Activated naive CD8-positive, alpha-beta T cell treated with anti-CD3 and anti-CD28 coated beads, Interleukin-2, amount 50 U/mL, for 24 hours (primary cell): ENCODE data around the gene PSMA7.
A peak's percentile ranks its signal among the peaks of the same experiment; 100 is the strongest.
"Not testable (repeated sequence)": the region's sequence is repeated elsewhere in the genome, so short reads cannot be mapped to it uniquely, and the experiment has no call there.

ENCODE experiments used
- ATAC-seq: fragments of 150-1000 bp; cut with Tn5 transposase; one replicate; pipeline ENCODE4 v1.10.0; 2021
- DNase-seq: peaks from one replicate; pipeline ENCODE4 v3.0.0; 2021
- H3K27ac Mint-ChIP-seq: one replicate; pipeline ENCODE4 v1.8.0; 2021; ENCODE audit warnings: mild to moderate bottlenecking, mixed read lengths
- H3K27me3 Mint-ChIP-seq: one replicate; pipeline ENCODE4 v1.8.0; 2021; ENCODE audit warnings: mixed read lengths
- H3K36me3 Mint-ChIP-seq: one replicate; pipeline ENCODE4 v1.8.0; 2021; ENCODE audit warnings: low read depth, mixed read lengths
- H3K4me1 Mint-ChIP-seq: one replicate; pipeline ENCODE4 v1.8.0; 2021; ENCODE audit warnings: mixed read lengths
- H3K4me3 Mint-ChIP-seq: one replicate; pipeline ENCODE4 v1.8.0; 2021; ENCODE audit warnings: mild to moderate bottlenecking, moderate library complexity, mixed read lengths
- H3K9me3 Mint-ChIP-seq: one replicate; pipeline ENCODE4 v1.8.0; 2021; ENCODE audit warnings: mixed read lengths

PSMA7 gene

DNA sequence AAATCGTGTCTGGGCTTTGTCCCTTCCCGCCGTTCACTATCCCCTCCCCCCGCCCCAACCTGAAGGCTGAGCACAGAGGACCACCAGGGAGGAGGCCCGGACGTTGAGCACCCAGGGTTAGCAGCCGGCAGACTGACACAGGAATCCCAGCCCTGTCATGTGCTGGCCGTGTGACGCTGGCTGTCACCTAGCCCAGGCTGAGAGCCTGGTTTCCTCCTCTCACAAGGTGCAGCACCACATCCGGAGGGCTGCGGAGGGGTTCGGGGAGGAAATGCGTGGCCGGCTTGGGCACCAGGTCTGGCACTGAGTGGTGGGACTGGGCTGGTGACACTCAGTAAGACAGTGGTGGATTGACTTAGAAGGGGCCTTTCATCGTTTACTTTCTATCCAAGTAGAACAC is 25.5 kb downstream of the PSMA7 start:
- H3K4me3 Mint-ChIP-seq, result no peak overlapping the region
- H3K4me1 Mint-ChIP-seq, result peaks cover 28% of the 10 kb centered on the region
- H3K36me3 Mint-ChIP-seq, result peaks cover 7% of the 10 kb centered on the region
- peaks cover 8% of the 10 kb centered on the region for H3K9me3 Mint-ChIP-seq
- ATAC-seq (peak; percentile 3), DNase-seq (peak; percentile 58)
- no peak overlapping the region for H3K27ac Mint-ChIP-seq
- no peaks in the 10 kb centered on the region for H3K27me3 Mint-ChIP-seq

DNA sequence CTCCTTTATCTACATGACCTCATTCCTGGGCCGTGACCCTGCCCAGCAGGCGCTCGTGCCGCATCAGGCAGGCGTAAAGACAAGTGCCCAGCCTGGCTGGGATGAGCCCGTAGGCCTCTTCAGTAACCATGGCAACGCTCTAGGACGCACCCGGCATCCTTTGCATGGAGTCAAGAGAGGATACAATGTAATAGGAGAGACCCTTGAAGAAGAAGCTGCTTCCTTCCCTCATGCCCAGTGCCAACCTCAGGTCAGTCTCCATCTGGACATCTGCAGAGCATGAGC is 25.9 kb downstream of the PSMA7 start:
- H3K36me3 Mint-ChIP-seq, result peaks cover 8% of the 10 kb centered on the region
- H3K4me3 Mint-ChIP-seq, result no peak overlapping the region
- peaks cover 8% of the 10 kb centered on the region for H3K9me3 Mint-ChIP-seq
- ATAC-seq (no peak), DNase-seq (no peak)
- no peaks in the 10 kb centered on the region for H3K27me3 Mint-ChIP-seq
- peaks cover 28% of the 10 kb centered on the region for H3K4me1 Mint-ChIP-seq
- H3K27ac Mint-ChIP-seq, result no peak overlapping the region

DNA sequence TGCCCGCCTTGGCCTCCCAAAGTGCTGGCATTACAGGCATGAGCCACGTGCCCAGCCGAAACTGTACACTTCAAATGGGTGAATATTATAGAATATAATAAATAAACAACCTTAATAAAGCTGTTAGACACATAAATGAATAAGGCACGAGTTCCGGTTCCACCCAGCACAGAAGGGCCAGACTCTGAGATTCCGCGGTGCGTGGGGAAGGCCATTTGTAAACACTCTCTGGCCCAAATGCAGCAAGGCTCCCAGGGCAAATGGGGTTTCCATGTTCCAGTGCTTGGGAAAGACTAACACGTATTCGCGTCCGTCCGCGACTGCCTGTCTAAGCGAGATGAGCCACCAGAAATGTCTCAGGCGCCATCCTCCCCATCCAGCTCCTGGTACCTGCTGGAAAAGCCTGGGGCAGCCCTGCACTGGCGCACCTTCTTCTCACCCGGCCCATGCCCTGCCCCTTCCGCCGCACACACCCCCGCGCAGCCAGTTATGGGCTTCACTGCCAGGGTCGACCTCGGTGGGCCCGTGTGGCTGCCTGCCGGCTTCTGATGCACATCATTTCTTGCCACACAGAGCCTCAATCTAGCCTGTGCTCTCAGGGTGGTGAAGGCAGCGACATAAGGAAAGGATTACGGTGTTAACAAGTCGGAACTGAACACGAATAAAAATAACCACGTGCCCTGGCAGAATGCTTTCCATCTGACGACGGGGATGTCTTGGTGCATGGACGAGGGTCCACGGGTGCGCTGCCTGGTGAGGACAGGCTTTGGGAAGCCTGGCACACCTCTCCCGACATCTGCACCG is 26.4 kb downstream of the PSMA7 start:
- DNase-seq, result no peak
- peaks cover 28% of the 10 kb centered on the region for H3K4me1 Mint-ChIP-seq
- no peak overlapping the region for H3K4me3 Mint-ChIP-seq
- H3K27me3 Mint-ChIP-seq, result no peaks in the 10 kb centered on the region
- ATAC-seq, result no peak
- H3K36me3 Mint-ChIP-seq, result peaks cover 8% of the 10 kb centered on the region
- H3K27ac Mint-ChIP-seq, result no peak overlapping the region
- peaks cover 8% of the 10 kb centered on the region for H3K9me3 Mint-ChIP-seq

DNA sequence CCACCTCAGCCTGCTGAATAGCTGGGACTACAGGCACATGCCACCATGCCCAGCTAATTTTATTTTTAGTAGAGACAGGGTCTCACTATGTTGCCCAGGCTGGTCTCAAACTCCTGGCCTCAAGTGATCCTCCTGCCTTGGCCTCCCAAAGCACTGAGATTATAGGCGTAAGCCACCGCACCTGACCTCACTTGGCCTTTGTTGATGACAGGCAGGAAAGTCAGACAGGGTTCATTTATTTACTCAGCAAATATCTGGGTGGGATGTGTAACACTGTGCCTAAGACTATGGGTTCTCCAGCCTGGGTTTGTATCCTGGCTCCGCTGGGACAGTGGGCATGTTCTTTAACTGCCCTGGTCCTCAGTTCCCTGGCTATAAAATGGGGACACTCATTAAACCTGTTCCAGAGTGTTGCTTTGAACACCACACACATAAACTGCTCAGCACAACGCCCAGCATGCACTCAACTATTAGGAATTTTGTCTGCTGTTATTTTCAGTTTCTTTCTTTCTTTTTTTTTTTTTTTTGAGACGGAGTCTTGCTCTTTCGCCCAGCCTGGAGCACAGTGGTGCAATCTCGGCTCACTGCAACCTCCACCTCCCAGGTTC is 27.3 kb downstream of the PSMA7 start:
- not testable (repeated sequence) for H3K27ac Mint-ChIP-seq, H3K4me3 Mint-ChIP-seq, ATAC-seq, H3K27me3 Mint-ChIP-seq, H3K36me3 Mint-ChIP-seq, DNase-seq
- Mint-ChIP-seq H3K9me3 (peaks cover 12% of the 10 kb centered on the region), H3K4me1 (peaks cover 23% of the 10 kb centered on the region)

DNA sequence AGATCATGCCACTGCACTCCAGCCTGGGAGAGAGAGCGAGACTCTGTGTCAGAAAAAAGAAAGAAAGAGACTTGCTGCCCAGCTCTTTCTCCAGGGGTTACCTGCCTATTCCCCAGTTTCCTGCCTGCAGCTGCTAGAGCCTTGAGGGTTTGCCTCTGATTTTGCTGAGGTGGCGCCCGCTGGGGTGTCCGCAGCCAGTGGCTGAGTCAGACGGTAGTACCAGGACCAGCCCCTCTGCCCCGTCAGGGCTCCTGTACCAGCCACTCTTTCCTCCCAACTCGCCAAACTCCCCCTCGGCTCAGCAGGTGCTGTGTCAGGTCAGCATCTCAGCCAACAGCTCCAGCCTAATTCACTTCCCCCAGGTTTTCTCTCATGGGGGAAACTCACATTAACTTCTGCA is 28.3 kb downstream of the PSMA7 start:
- ATAC-seq (no peak), DNase-seq (no peak)
- Mint-ChIP-seq H3K4me1 (peaks cover 19% of the 10 kb centered on the region), H3K27ac (no peak overlapping the region), H3K4me3 (no peak overlapping the region), H3K9me3 (peaks cover 18% of the 10 kb centered on the region), H3K36me3 (peaks cover 14% of the 10 kb centered on the region), H3K27me3 (no peaks in the 10 kb centered on the region)

DNA sequence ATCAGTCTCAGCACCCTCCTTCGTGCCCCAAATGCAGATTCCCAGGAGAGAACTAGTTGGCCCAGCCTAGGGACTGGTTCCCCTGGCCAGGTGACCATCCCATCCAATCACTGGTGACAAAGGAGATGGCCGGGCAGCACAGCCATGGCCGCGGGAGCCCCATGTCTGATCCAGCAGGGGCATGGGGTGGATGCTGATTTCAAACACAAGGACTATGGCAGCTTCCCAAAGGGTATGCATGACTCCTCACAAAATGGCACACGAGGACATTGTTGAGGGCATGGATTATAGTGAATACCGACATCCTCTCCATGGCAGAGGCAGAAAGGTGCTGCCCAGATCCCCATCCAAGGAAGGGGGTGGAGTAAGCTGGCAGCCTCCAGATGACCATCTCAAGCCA is 30.8 kb downstream of the PSMA7 start:
- H3K27me3 Mint-ChIP-seq, result no peaks in the 10 kb centered on the region
- H3K27ac Mint-ChIP-seq, result no peak overlapping the region
- H3K36me3 Mint-ChIP-seq, result peaks cover 28% of the 10 kb centered on the region
- no peak overlapping the region for H3K4me3 Mint-ChIP-seq
- DNase-seq (no peak), ATAC-seq (no peak)
- H3K4me1 Mint-ChIP-seq, result peaks cover 5% of the 10 kb centered on the region
- peaks cover 39% of the 10 kb centered on the region for H3K9me3 Mint-ChIP-seq

DNA sequence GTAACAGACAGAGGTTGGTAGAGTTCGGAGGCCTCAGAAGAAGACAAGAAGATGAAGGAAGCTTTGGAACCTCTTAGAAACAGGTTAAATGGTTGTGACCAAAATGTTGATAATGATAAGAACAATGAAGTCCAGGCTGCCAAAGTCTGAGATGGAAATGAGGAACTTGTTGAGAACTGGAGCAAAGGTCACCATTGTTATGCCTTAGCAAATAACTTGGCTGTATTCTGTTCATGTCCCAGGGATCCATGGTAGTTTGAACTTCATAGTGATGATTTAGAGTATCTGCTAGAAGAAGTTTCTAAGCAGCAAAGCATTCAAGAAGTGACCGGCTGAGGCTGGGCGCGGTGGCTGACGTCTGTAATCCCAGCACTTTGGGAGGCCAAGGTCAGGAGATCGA is 32.0 kb downstream of the PSMA7 start:
- no peak overlapping the region for H3K4me3 Mint-ChIP-seq
- ATAC-seq (no peak), DNase-seq (no peak)
- H3K4me1 Mint-ChIP-seq, result peaks cover 1% of the 10 kb centered on the region
- H3K36me3 Mint-ChIP-seq, result peaks cover 36% of the 10 kb centered on the region
- no peak overlapping the region for H3K27ac Mint-ChIP-seq
- peaks cover 42% of the 10 kb centered on the region for H3K9me3 Mint-ChIP-seq
- H3K27me3 Mint-ChIP-seq, result no peaks in the 10 kb centered on the region

DNA sequence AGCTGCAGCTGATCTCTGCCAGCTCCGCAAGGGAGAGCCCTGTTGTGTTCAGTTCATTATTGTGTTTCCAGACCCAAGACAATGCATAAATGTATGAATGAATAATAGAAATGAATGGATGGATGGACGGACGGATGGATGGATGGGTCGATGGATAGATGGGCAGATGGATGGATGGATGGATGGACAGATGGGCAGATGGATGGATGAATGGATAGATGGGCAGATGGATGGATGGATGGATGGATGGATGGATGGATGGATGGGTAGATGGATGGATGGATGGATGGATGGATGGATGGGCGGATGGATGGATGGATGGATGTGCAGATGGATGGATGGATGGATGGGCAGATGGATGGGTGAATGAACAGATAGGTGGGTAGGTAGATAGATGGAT is 37.6 kb downstream of the PSMA7 start:
- Mint-ChIP-seq H3K4me3 (no peak overlapping the region), H3K27me3 (peaks cover 3% of the 10 kb centered on the region), H3K9me3 (peaks cover 53% of the 10 kb centered on the region), H3K4me1 (no peaks in the 10 kb centered on the region), H3K36me3 (peaks cover 38% of the 10 kb centered on the region), H3K27ac (no peak overlapping the region)
- DNase-seq, result no peak
- ATAC-seq, result no peak

DNA sequence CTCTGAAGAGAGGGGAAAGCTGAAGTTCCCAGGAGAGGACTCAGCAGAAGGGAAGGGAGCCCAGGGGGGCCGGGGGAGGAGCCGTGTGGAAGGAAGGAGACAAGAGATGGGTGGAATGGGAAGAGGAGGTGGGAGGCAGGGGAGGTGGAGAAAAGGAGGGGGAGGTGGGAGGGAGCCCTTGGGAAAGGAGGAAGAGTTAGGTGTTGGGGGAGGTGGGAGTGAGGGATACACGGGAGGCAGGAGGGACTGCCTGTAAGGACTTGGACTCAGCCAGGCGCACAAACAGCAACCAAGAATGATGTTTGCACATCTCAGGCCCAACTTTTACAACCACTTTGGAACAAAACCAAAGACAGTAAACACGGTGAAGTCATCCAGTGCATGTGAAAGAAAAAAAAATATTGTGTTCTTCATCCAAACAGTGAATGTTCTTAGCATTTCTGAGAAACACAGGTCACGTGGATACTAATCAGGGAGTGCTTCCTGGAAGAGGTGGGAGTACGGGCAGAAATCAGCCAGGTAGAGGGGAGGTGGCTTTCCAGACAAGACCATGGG is 38.3 kb downstream of the PSMA7 start:
- DNase-seq, result no peak
- no peak overlapping the region for H3K4me3 Mint-ChIP-seq
- no peak overlapping the region for H3K27ac Mint-ChIP-seq
- H3K36me3 Mint-ChIP-seq, result peaks cover 34% of the 10 kb centered on the region
- H3K27me3 Mint-ChIP-seq, result peaks cover 5% of the 10 kb centered on the region
- no peaks in the 10 kb centered on the region for H3K4me1 Mint-ChIP-seq
- peaks cover 51% of the 10 kb centered on the region for H3K9me3 Mint-ChIP-seq
- no peak for ATAC-seq

DNA sequence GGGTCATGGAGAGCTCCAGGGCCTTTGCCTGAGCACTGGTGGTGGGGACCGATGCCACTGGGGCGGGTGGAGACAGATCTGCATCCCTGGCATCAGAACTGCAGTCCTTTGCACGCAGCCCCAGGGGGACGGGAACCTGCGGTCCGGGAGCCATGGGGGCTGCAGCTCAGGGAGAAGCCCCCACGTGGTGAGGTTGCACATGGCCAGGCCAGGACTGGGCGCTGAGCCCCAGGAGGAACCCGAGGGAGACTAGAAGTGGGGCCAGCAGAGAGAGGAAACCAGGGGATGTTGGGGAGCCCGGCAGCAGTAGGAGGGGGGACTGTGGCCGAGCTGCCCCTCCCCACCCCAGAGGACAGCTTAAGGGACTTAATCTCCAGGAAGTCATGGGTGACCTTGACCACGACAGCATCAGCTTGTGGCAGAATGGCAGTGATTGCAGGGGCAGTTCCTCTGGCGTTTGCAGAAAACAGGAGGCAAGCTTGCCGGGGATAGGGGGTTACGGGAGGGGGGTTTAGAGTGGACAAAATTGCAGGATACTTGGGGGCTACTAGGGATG is 38.9 kb downstream of the PSMA7 start:
- peaks cover 5% of the 10 kb centered on the region for H3K27me3 Mint-ChIP-seq
- no peaks in the 10 kb centered on the region for H3K4me1 Mint-ChIP-seq
- no peak for DNase-seq
- peaks cover 31% of the 10 kb centered on the region for H3K36me3 Mint-ChIP-seq
- no peak for ATAC-seq
- no peak overlapping the region for H3K4me3 Mint-ChIP-seq
- peaks cover 47% of the 10 kb centered on the region for H3K9me3 Mint-ChIP-seq
- no peak overlapping the region for H3K27ac Mint-ChIP-seq

DNA sequence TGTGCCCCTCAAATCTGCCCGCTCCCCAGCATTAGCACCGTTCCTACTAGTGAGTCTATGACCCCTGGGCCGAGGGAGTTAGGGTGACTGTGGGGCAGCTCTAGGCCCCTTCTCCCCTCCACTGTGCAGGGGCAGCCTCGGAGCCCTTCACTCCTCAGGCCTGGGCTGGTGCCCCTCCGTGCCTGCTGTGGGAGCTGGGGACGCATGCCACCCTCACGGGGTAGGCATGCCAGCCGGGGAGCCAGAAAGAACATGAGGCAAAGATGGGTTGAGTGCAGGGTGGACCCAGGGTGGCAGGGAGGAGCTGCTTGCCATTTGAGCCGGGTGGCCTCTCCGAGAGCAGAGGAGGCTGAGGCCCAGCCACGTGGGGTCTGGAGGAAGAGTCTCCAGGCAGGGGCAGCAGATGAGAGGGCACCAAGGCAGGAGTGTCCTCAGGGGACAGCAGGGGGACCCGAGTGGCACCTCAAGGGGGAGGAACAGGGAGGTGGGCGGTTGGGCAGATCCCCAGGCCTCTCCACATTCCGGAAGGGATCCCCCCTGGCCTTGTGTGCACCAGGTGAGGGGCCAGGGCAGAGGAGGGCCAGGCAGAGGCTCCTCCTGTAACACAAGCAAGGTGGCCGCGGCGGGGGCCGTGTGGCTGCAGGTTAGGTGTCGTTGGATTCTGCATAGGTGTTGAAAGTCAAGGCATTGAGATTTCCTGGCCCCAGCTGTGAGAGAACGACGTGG is 39.5 kb downstream of the PSMA7 start:
- no peak for ATAC-seq
- no peak for DNase-seq
- Mint-ChIP-seq H3K27me3 (peaks cover 5% of the 10 kb centered on the region), H3K4me1 (no peaks in the 10 kb centered on the region), H3K36me3 (peaks cover 26% of the 10 kb centered on the region), H3K4me3 (no peak overlapping the region), H3K27ac (no peak overlapping the region), H3K9me3 (peaks cover 41% of the 10 kb centered on the region)

DNA sequence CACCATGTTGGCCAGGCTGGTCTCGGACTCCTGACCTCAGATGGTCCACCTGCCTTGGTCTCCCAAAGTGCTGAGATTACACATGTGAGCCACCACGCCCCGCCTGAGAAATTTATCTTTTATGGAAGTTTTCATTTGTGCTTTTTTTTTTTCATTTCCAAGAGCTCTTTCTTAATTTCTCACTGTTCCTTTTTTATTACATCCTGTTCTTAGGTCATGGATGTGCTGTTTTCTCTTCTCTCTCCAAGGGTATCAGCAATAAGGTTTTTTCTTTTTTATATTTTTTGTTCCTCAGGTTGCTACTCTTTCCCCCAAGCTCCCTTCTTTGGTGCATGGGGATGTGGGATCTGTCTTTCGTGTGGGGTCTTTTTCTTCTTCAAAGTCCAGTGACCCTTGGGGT is 42.1 kb downstream of the PSMA7 start:
- ATAC-seq (no peak), DNase-seq (no peak)
- peaks cover 23% of the 10 kb centered on the region for H3K9me3 Mint-ChIP-seq
- peaks cover 5% of the 10 kb centered on the region for H3K27me3 Mint-ChIP-seq
- H3K27ac Mint-ChIP-seq, result no peak overlapping the region
- H3K36me3 Mint-ChIP-seq, result peaks cover 10% of the 10 kb centered on the region
- no peak overlapping the region for H3K4me3 Mint-ChIP-seq
- no peaks in the 10 kb centered on the region for H3K4me1 Mint-ChIP-seq

DNA sequence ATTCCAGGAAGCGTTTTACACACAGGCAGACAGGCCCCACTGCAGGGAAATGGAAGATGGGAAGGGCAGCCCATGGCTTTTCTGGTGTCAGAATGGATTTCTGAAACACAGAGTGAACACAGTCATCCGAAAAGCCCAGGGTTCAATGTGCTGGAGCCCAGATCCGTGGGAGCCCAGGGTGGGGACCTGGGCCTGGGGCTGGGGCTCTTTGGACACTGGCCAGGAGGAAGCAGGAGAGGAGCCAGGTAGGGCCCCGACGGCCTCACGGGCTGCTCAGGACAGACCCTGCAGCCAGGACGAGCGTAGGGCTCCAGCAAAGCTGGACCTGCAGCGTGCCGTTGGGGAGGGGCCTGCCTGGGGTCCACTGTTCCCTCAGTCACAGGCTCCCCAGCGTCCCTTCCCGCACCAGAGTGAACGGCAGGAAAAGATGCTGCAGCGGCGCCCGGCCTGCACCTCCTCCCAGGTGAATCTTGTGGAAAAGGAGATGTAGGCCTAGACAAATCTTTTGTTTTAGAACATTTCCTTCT is 45.2 kb downstream of the PSMA7 start:
- Mint-ChIP-seq H3K9me3 (peaks cover 18% of the 10 kb centered on the region), H3K27ac (no peak overlapping the region), H3K4me1 (no peaks in the 10 kb centered on the region), H3K4me3 (no peak overlapping the region), H3K36me3 (no peaks in the 10 kb centered on the region), H3K27me3 (peaks cover 3% of the 10 kb centered on the region)
- ATAC-seq (peak; percentile 24), DNase-seq (no peak)

DNA sequence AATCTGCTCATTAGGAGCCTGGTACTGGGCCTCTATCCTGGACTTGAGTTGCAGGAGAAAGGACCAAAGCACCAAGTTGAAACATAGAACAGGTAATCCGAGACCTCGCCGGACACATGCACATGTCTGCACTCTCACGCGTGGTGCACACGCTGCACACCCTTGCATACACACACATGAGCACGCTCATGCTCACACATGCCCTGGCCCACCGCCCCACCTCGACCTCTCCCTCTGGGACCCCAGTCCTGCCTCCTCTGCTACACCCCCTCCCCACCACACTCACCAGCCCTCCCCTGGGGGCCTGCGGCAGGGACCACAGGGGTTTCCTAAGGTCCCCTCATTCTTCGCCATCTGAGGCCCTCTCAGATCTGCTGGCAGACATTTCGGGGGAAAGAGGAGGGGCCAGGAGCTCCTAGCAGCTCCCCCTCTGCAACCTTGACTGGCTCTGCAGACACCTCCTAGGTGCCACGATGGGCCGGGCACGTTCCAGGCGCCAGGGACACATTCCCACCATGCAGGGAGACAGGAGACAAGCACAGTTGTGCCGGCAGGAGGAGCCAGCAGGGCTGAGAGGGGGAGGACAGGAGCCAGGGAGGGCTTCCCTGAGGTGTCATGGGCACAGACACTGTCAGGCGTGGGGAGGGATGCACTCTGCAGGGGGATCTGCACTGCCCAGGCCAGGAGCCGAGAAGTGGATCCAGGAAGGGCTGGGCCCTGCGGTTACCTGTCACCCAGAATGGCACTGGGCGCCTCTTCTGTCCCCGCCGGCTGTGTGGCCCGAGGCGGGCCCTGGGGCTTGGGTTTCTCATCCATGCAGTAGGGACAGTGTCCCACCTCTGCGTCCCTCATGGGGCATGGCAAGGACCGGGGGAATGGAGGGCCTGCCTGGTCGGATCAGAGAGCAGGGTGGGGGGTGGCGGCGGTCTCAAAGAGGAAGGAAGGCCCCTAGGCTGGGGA is 46.5 kb downstream of the PSMA7 start:
- peaks cover 2% of the 10 kb centered on the region for H3K36me3 Mint-ChIP-seq
- H3K27me3 Mint-ChIP-seq, result peaks cover 7% of the 10 kb centered on the region
- H3K9me3 Mint-ChIP-seq, result peaks cover 22% of the 10 kb centered on the region
- no peak for DNase-seq
- ATAC-seq, result no peak
- no peak overlapping the region for H3K27ac Mint-ChIP-seq
- H3K4me3 Mint-ChIP-seq, result no peak overlapping the region
- no peaks in the 10 kb centered on the region for H3K4me1 Mint-ChIP-seq
